Neural progenitor cell (in vitro differentiated cells): ENCODE results near the gene AGAP5. TPM values are rescaled to one million over a fixed set of nuclear protein-coding genes. Genes with fewer than 3 reads are reported as not detected.

Experiments
- DNase-seq: peaks from one replicate; pipeline ENCODE4 v3.0.0-alpha.2; 2016; ENCODE audit warnings: low spot score
- H2AFZ ChIP-seq: fragments of 200-600 bp; sonication (generic); replicated peaks from 2 replicates; pipeline ENCODE4 v1.6.1; 2016; ENCODE audit warnings: antibody characterized with exemption
- H3F3A ChIP-seq: fragments of 200-600 bp; sonication (generic); 2 replicates; pipeline ENCODE4 v1.6.1; 2016; ENCODE audit warnings: antibody characterized with exemption, low read depth
- H3K27ac ChIP-seq: fragments of 200-600 bp; sonication (generic); 2 replicates; pipeline ENCODE4 v1.5.1; 2016; ENCODE audit warnings: mild to moderate bottlenecking
- H3K27me3 ChIP-seq: fragments of 200-600 bp; sonication (generic); 2 replicates; pipeline ENCODE4 v1.6.1; 2016; ENCODE audit warnings: mild to moderate bottlenecking, moderate library complexity
- H3K36me3 ChIP-seq: fragments of 200-600 bp; sonication (generic); 2 replicates; pipeline ENCODE4 v1.5.1; 2016
- H3K4me1 ChIP-seq: fragments of 200-600 bp; sonication (generic); 2 replicates; pipeline ENCODE4 v1.6.1; 2016; ENCODE audit warnings: mixed run types
- H3K4me2 ChIP-seq: fragments of 200-600 bp; sonication (generic); 2 replicates; pipeline ENCODE4 v1.6.1; 2016
- H3K4me3 ChIP-seq: fragments of 200-600 bp; sonication (generic); 2 replicates; pipeline ENCODE4 v1.5.1; 2016
- H3K79me2 ChIP-seq: fragments of 200-600 bp; sonication (generic); 2 replicates; pipeline ENCODE4 v1.6.1; 2016; ENCODE audit warnings: low read depth
- H3K9ac ChIP-seq: fragments of 200-600 bp; sonication (generic); 2 replicates; pipeline ENCODE4 v1.6.1; 2016
- H3K9me3 ChIP-seq: fragments of 200-600 bp; sonication (generic); 2 replicates; pipeline ENCODE4 v1.5.1; 2016; ENCODE audit warnings: low read depth
- H4K20me1 ChIP-seq: fragments of 200-600 bp; sonication (generic); 2 replicates; pipeline ENCODE4 v1.6.1; 2016; ENCODE audit warnings: low read depth
- H3K27ac Mint-ChIP-seq: 3 replicates; pipeline ENCODE4 v1.8.0; 2021; ENCODE audit warnings: mixed read lengths
- H3K27me3 Mint-ChIP-seq: 2 replicates; pipeline ENCODE4 v1.8.0; 2022; ENCODE audit warnings: low read depth, mild to moderate bottlenecking, inconsistent platforms, moderate library complexity, mixed read lengths; ENCODE audit not compliant: insufficient read depth
- H3K36me3 Mint-ChIP-seq: 3 replicates; pipeline ENCODE4 v1.8.0; 2021; ENCODE audit warnings: mixed read lengths
- H3K4me1 Mint-ChIP-seq: 3 replicates; pipeline ENCODE4 v1.8.0; 2021; ENCODE audit warnings: mixed read lengths
- H3K4me3 Mint-ChIP-seq: 3 replicates; pipeline ENCODE4 v1.8.0; 2021; ENCODE audit warnings: mild to moderate bottlenecking, moderate library complexity, mixed read lengths
- H3K9me3 Mint-ChIP-seq: 3 replicates; pipeline ENCODE4 v1.8.0; 2020; ENCODE audit warnings: mixed read lengths
- CTCF ChIP-seq: fragments of 200-600 bp; sonication (generic); IDR thresholded peaks from 2 replicates; pipeline ENCODE4 v1.5.1; 2017; ENCODE audit warnings: antibody characterized with exemption, mild to moderate bottlenecking
- EZH2 ChIP-seq: fragments of 200-600 bp; sonication (generic); IDR thresholded peaks from 2 replicates; pipeline ENCODE4 v1.6.1; 2017; ENCODE audit warnings: antibody characterized with exemption, mild to moderate bottlenecking, moderate library complexity
- EZH2phosphoT487 ChIP-seq: fragments of 200-600 bp; sonication (generic); IDR thresholded peaks from 2 replicates; pipeline ENCODE4 v1.6.1; 2017; ENCODE audit warnings: antibody characterized with exemption
- total RNA-seq: library from RNA; depleted of rRNA; stranded (reverse); fragments of >200 nt; gene quantifications from 2 replicates; pipeline ENCODE4 v1.2.3, GENCODE V29; 2015; ENCODE audit warnings: low replicate concordance

Gene AGAP5
- total RNA-seq, 1 donor from 2014 or later = 9.4 TPM

- Mint-ChIP-seq H3K36me3 (peaks cover 4% of the 10 kb centered on the region), H3K27me3 (peaks cover 3% of the 10 kb centered on the region), H3K4me3 (peak overlapping the region; percentile 89), H3K4me1 (peaks cover 19% of the 10 kb centered on the region), H3K27ac (no peak overlapping the region), H3K9me3 (no peaks in the 10 kb centered on the region)
- peak overlapping the region; percentile 83 for H3K4me2 ChIP-seq
- no peak overlapping the region for H3K27ac ChIP-seq
- no peak overlapping the region for H3K4me3 ChIP-seq
- H3K9me3 ChIP-seq = no peaks in the 10 kb centered on the region
- peaks cover 5% of the 10 kb centered on the region for H3K4me1 ChIP-seq
- H3K79me2 ChIP-seq = no peaks in the 10 kb centered on the region
- TF ChIP-seq EZH2phosphoT487 (no peak), EZH2 (no peak), CTCF (no peak)
- H2AFZ ChIP-seq = no peak overlapping the region
- no peaks in the 10 kb centered on the region for H3K36me3 ChIP-seq
- no peak for DNase-seq
- no peak overlapping the region for H3K9ac ChIP-seq
- no peaks in the 10 kb centered on the region for H3F3A ChIP-seq
- H3K27me3 ChIP-seq = no peaks in the 10 kb centered on the region
- no peaks in the 10 kb centered on the region for H4K20me1 ChIP-seq
Measured at GRCh38 chr10:73648975-73649829, 48.7 kb downstream of the AGAP5 start.

GRCh38 chr10:73647875-73648651 lies 49.8 kb downstream of the AGAP5 start:
- H3K9ac ChIP-seq = no peak overlapping the region
- no peaks in the 10 kb centered on the region for H3K79me2 ChIP-seq
- H3K36me3 ChIP-seq = no peaks in the 10 kb centered on the region
- H3F3A ChIP-seq = no peaks in the 10 kb centered on the region
- H3K27me3 ChIP-seq = no peaks in the 10 kb centered on the region
- peak overlapping the region; percentile 89 for H2AFZ ChIP-seq
- H3K36me3 Mint-ChIP-seq = peaks cover 4% of the 10 kb centered on the region
- no peaks in the 10 kb centered on the region for H3K9me3 ChIP-seq
- DNase-seq = peak; percentile 17
- peaks cover 5% of the 10 kb centered on the region for H3K4me1 ChIP-seq
- no peaks in the 10 kb centered on the region for H4K20me1 ChIP-seq
- no peaks in the 10 kb centered on the region for H3K9me3 Mint-ChIP-seq
- no peak for TF ChIP-seq EZH2phosphoT487
- TF ChIP-seq EZH2 = no peak
- no peak for TF ChIP-seq CTCF
- peak overlapping the region; percentile 89 for H3K4me3 Mint-ChIP-seq
- peak overlapping the region; percentile 83 for H3K4me2 ChIP-seq
- H3K4me1 Mint-ChIP-seq = peaks cover 21% of the 10 kb centered on the region
- H3K27ac Mint-ChIP-seq = no peak overlapping the region
- H3K27ac ChIP-seq = no peak overlapping the region
- peaks cover 4% of the 10 kb centered on the region for H3K27me3 Mint-ChIP-seq
- H3K4me3 ChIP-seq = peak overlapping the region; percentile 68

- DNase-seq = peak; percentile 90
- TF ChIP-seq EZH2 = no peak
- TF ChIP-seq EZH2phosphoT487 = no peak
- TF ChIP-seq CTCF = no peak
- Histone ChIP-seq H3K27me3 (no peaks in the 10 kb centered on the region), H3K79me2 (no peaks in the 10 kb centered on the region), H3K4me2 (peak overlapping the region; percentile 83), H3K4me1 (peaks cover 5% of the 10 kb centered on the region), H3K27ac (no peak overlapping the region), H3K9ac (no peak overlapping the region), H3K4me3 (peak overlapping the region; percentile 68), H3F3A (no peaks in the 10 kb centered on the region), H4K20me1 (no peaks in the 10 kb centered on the region), H3K9me3 (no peaks in the 10 kb centered on the region), H2AFZ (peak overlapping the region; percentile 89), H3K36me3 (no peaks in the 10 kb centered on the region)
- Mint-ChIP-seq H3K36me3 (peaks cover 2% of the 10 kb centered on the region), H3K27me3 (peaks cover 2% of the 10 kb centered on the region), H3K9me3 (no peaks in the 10 kb centered on the region), H3K4me1 (peaks cover 21% of the 10 kb centered on the region), H3K27ac (peak overlapping the region; percentile 83), H3K4me3 (peak overlapping the region; percentile 89)
Measured at GRCh38 chr10:73647211-73647874, 50.6 kb downstream of the AGAP5 start.
